OCI-LY7 (cell line): Measurements from ENCODE around the gene PPEF2.

Source experiments
- EZH2phosphoT487 ChIP-seq: fragments of 200-600 bp; sonication (generic); IDR thresholded peaks from 2 replicates; pipeline ENCODE4 v1.6.1; 2018; ENCODE audit warnings: low read depth, borderline replicate concordance, mild to moderate bottlenecking, mixed run types, antibody characterized with exemption, low read length, moderate library complexity, mixed read lengths
- TF ChIP-seq, protein P1 (sequence below): fragments of 200-600 bp; sonication (generic); conservative IDR thresholded peaks from 2 replicates; pipeline ENCODE4 v1.5.1; 2014; ENCODE audit warnings: mild to moderate bottlenecking, antibody characterized with exemption, low read length, moderate library complexity, mixed read lengths

DNA sequence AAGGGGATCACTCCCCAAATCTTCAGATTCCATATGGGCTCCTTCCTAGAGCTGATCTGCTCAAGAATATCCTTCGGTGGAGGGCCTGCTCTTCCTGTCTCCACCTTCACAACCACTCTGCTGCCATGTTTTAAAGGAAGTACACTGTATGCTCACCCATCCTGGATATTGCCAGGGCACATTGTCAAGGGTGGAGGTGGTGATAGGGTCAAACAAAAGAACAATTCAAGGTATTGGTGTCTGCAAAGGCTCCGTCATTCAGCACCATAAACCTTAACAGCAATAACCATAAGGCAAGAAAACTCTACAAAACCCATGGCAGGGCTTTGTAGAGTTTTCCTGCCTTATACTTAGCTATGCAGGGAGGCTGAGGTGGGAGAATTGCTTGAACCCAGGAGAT lies 19.7 kb upstream of the PPEF2 start:
- TF ChIP-seq, protein P1, sequence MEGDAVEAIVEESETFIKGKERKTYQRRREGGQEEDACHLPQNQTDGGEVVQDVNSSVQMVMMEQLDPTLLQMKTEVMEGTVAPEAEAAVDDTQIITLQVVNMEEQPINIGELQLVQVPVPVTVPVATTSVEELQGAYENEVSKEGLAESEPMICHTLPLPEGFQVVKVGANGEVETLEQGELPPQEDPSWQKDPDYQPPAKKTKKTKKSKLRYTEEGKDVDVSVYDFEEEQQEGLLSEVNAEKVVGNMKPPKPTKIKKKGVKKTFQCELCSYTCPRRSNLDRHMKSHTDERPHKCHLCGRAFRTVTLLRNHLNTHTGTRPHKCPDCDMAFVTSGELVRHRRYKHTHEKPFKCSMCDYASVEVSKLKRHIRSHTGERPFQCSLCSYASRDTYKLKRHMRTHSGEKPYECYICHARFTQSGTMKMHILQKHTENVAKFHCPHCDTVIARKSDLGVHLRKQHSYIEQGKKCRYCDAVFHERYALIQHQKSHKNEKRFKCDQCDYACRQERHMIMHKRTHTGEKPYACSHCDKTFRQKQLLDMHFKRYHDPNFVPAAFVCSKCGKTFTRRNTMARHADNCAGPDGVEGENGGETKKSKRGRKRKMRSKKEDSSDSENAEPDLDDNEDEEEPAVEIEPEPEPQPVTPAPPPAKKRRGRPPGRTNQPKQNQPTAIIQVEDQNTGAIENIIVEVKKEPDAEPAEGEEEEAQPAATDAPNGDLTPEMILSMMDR = no peak
- TF ChIP-seq EZH2phosphoT487 = no peak
